Stimulated activated CD8-positive, alpha-beta memory T cell treated with anti-CD3 and anti-CD28 coated beads, Interleukin-7, amount 100 ng/mL, for 1 hour (primary cell): ENCODE data around the gene CENPL.

Experiments used
- DNase-seq, 2 donors: peaks; one replicate each; pipeline ENCODE4 v3.0.0-alpha.2; 2020; ENCODE audit warnings: low read depth in 2 of 2

Gene CENPL

GRCh38 chr1:173758110-173758509 is 66.6 kb downstream of the CENPL start:
- no peak for DNase-seq

GRCh38 chr1:173757666-173758065 is 67.0 kb downstream of the CENPL start:
- DNase-seq, result no peak

GRCh38 chr1:173753830-173754229 is 70.9 kb downstream of the CENPL start:
- no peak for DNase-seq
